NB4 (cell line): ENCODE measurements around the gene SURF6.

ENCODE experiments used
- CTCF ChIP-seq: IDR thresholded peaks from one replicate; pipeline ENCODE4 v1.5.1; 2012; ENCODE audit warnings: low read depth, low read length
- POLR2A ChIP-seq: IDR thresholded peaks from 2 replicates; pipeline ENCODE4 v1.6.1; 2011; ENCODE audit warnings: mild to moderate bottlenecking; ENCODE audit not compliant: insufficient read length; ENCODE audit errors: extremely low read depth

GRCh38 chr9:133346021-133346785 is 10.2 kb upstream of the SURF6 start:
- TF ChIP-seq POLR2A, result no peak
- no peak for TF ChIP-seq CTCF
